Keratinocyte (primary cell): Measurements from ENCODE around the gene GSTM2.

Experiments used
- CTCF ChIP-seq, 3 experiments: IDR thresholded peaks in 1 of 3; conservative IDR thresholded peaks in 1 of 3; optimal IDR thresholded peaks in 1 of 3; 2 replicates in 2 of 3; 3 replicates in 1 of 3; pipeline versions ENCODE3 to v1.5.1; 2011; ENCODE audit warnings: low read length in 3 of 3, mild to moderate bottlenecking in 3 of 3, moderate library complexity in 2 of 3, control low read depth in 1 of 3, inconsistent platforms in 1 of 3; ENCODE audit not compliant: insufficient read depth in 2 of 3; ENCODE audit errors: extremely low read depth in 1 of 3
- EZH2 ChIP-seq: IDR thresholded peaks from one replicate; pipeline ENCODE4 v1.6.1; 2012; ENCODE audit warnings: inconsistent platforms, mild to moderate bottlenecking, low read length, moderate library complexity

GRCh38 chr1:109716570-109717090, 48.8 kb downstream of the GSTM2 start:
- TF ChIP-seq EZH2 (no peak), CTCF (optimal IDR thresholded peaks at IDR 0.05 in 1 of 3, IDR thresholded peaks at IDR 0.05 in 1 of 3, conservative IDR thresholded peaks at IDR 0.05 in 1 of 3; ENCODE audit: extremely low read depth in 1 of 3, insufficient read depth in 2 of 3, low read length in 3 of 3) (no peak)
